Epithelial cell of esophagus (primary cell): ENCODE measurements around the gene REEP5.

ENCODE experiments used
- DNase-seq: peaks from one replicate; pipeline ENCODE4 v3.0.0; 2010; ENCODE audit warnings: low read depth
- H3K4me3 ChIP-seq: 2 replicates; pipeline ENCODE4 v1.5.1; 2011; ENCODE audit warnings: mild to moderate bottlenecking, low read length, control low read depth
- CTCF ChIP-seq: IDR thresholded peaks from 2 replicates; pipeline ENCODE4 v1.5.1; 2011; ENCODE audit warnings: low read depth, mild to moderate bottlenecking, low read length, control low read depth, inconsistent platforms; ENCODE audit not compliant: insufficient read depth; ENCODE audit errors: missing control alignments

The REEP5 gene

GRCh38 chr5:112847306-112847705 lies 74.7 kb downstream of the REEP5 start:
- no peak for DNase-seq
- no peak overlapping the region for H3K4me3 ChIP-seq
- TF ChIP-seq CTCF = no peak

- H3K4me3 ChIP-seq = no peak overlapping the region
- no peak for DNase-seq
- TF ChIP-seq CTCF = no peak
Observed at GRCh38 chr5:112846556-112846955, 75.5 kb downstream of the REEP5 start.

GRCh38 chr5:112844489-112844888 lies 77.5 kb downstream of the REEP5 start:
- no peak for DNase-seq
- no peak overlapping the region for H3K4me3 ChIP-seq
- TF ChIP-seq CTCF = no peak

- no peak overlapping the region for H3K4me3 ChIP-seq
- no peak for DNase-seq
- no peak for TF ChIP-seq CTCF
Observed at GRCh38 chr5:112833971-112834370, 88.1 kb downstream of the REEP5 start.

DNA sequence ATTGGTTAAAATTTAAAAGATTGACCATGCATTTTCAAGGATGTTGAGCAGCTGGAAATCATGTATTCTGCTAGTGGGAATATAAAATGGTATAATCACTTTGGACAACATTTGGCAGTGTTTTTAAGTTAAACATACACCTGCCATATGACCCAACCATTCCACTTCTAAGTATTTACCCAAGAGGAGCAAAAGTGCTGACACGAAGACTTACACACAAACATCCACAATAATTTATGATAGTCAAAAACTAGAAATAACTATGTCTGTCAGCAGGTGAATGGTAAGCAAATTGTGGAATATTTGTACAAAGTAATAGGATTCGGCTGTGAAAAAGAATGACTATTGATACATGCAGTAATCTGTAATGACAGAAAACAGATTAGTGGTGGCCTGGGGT lies 91.6 kb downstream of the REEP5 start:
- TF ChIP-seq CTCF = no peak
- DNase-seq = no peak
- no peak overlapping the region for H3K4me3 ChIP-seq
